Neuronal stem cell (in vitro differentiated cells): Measurements from ENCODE around the gene ANKMY2.
A peak's percentile ranks its signal among the peaks of the same experiment; 100 is the strongest.

Source experiments
- DNase-seq: peaks from one replicate; pipeline ENCODE4 v3.0.0-alpha.2; 2013; ENCODE audit warnings: low spot score
- H2AFZ ChIP-seq: one replicate; pipeline ENCODE4 v1.6.1; 2013; ENCODE audit warnings: mild to moderate bottlenecking, low read length, inconsistent platforms
- H2AK5ac ChIP-seq: 2 replicates; pipeline ENCODE4 v1.6.1; 2013; ENCODE audit warnings: low read depth, mild to moderate bottlenecking, inconsistent platforms, low read length, moderate library complexity, mixed read lengths
- H2BK120ac ChIP-seq: 2 replicates; pipeline ENCODE4 v1.6.1; 2013; ENCODE audit warnings: low read depth, mild to moderate bottlenecking, inconsistent platforms, low read length, moderate library complexity, mixed read lengths
- H2BK12ac ChIP-seq: one replicate; pipeline ENCODE4 v1.6.1; 2013; ENCODE audit warnings: low read length, inconsistent platforms
- H2BK15ac ChIP-seq: 2 replicates; pipeline ENCODE4 v1.6.1; 2013; ENCODE audit warnings: mild to moderate bottlenecking, low read length, inconsistent platforms, mixed read lengths
- H2BK5ac ChIP-seq: one replicate; pipeline ENCODE4 v1.6.1; 2013; ENCODE audit warnings: inconsistent platforms, mild to moderate bottlenecking, low read length, moderate library complexity
- H3K14ac ChIP-seq: one replicate; pipeline ENCODE4 v1.6.1; 2013; ENCODE audit warnings: low read length, inconsistent platforms
- H3K18ac ChIP-seq: 2 replicates; pipeline ENCODE4 v1.6.1; 2013; ENCODE audit warnings: low read length, inconsistent platforms
- H3K23ac ChIP-seq: 2 replicates; pipeline ENCODE4 v1.6.1; 2013; ENCODE audit warnings: low read depth, mild to moderate bottlenecking, mixed read lengths, low read length, inconsistent platforms; ENCODE audit not compliant: poor library complexity
- H3K27ac ChIP-seq: replicated peaks from 3 replicates; pipeline ENCODE4 v1.5.1; 2013; ENCODE audit warnings: low read length, inconsistent platforms
- H3K27me3 ChIP-seq, 3 experiments: 2 replicates each; pipeline ENCODE4 v1.6.1; 2013; ENCODE audit warnings: low read length in 3 of 3, mild to moderate bottlenecking in 2 of 3, inconsistent platforms in 1 of 3, low read depth in 1 of 3, mixed read lengths in 1 of 3, moderate library complexity in 1 of 3; ENCODE audit not compliant: control insufficient read depth in 3 of 3, insufficient read depth in 3 of 3
- H3K36me3 ChIP-seq, 2 donors: replicated peaks in 1 of 2; 2 replicates each; pipeline ENCODE4 v1.6.1; 2013; ENCODE audit warnings: low read length in 2 of 2; ENCODE audit not compliant: control insufficient read depth in 2 of 2, insufficient read depth in 2 of 2
- H3K4ac ChIP-seq: 2 replicates; pipeline ENCODE4 v1.6.1; 2013; ENCODE audit warnings: inconsistent platforms, mild to moderate bottlenecking, low read length, moderate library complexity
- H3K4me1 ChIP-seq, 2 donors: 1 replicate in 1 of 2; 2 replicates in 1 of 2; pipeline ENCODE4 v1.6.1; 2013; ENCODE audit warnings: low read length in 2 of 2, low read depth in 1 of 2; ENCODE audit not compliant: control insufficient read depth in 2 of 2, insufficient read depth in 1 of 2
- H3K4me2 ChIP-seq: one replicate; pipeline ENCODE4 v1.6.1; 2013; ENCODE audit warnings: mild to moderate bottlenecking, low read length, inconsistent platforms; ENCODE audit not compliant: insufficient read depth, poor library complexity, severe bottlenecking
- H3K4me3 ChIP-seq, 2 donors: 2 replicates each; pipeline ENCODE4 v1.5.1; 2013; ENCODE audit warnings: low read length in 2 of 2, mild to moderate bottlenecking in 2 of 2, inconsistent platforms in 1 of 2, moderate library complexity in 1 of 2
- H3K79me1 ChIP-seq: one replicate; pipeline ENCODE4 v1.6.1; 2013; ENCODE audit warnings: low read depth, mild to moderate bottlenecking, inconsistent platforms, low read length, moderate library complexity
- H3K9ac ChIP-seq: one replicate; pipeline ENCODE4 v1.6.1; 2013; ENCODE audit warnings: mild to moderate bottlenecking, low read depth, low read length, inconsistent platforms; ENCODE audit not compliant: poor library complexity
- H3K9me3 ChIP-seq, 2 donors: replicated peaks in 1 of 2; 2 replicates each; pipeline versions ENCODE3 to v1.6.1; 2013; ENCODE audit warnings: low read length in 2 of 2, mild to moderate bottlenecking in 2 of 2, inconsistent platforms in 1 of 2, low read depth in 1 of 2, mixed read lengths in 1 of 2, moderate library complexity in 1 of 2; ENCODE audit not compliant: control insufficient read depth in 2 of 2, insufficient read depth in 1 of 2
- H4K8ac ChIP-seq: one replicate; pipeline ENCODE4 v1.6.1; 2013; ENCODE audit warnings: low read depth, mild to moderate bottlenecking, inconsistent platforms, low read length, moderate library complexity
- H4K91ac ChIP-seq: one replicate; pipeline ENCODE4 v1.6.1; 2013; ENCODE audit warnings: low read length, low read depth, mild to moderate bottlenecking, inconsistent platforms; ENCODE audit not compliant: poor library complexity
- WGBS, 2 donors: extraction: QIAGEN DNeasy Blood & Tissue Kit; methylation state at CpG; one replicate each; pipeline ENCODE4 v1.1.7; 2013; ENCODE audit warnings: missing lambda C conversion rate in 2 of 2, mixed read lengths in 1 of 2; ENCODE audit not compliant: insufficient read length in 2 of 2, insufficient replicate concordance in 1 of 2; ENCODE audit errors: extremely low coverage in 2 of 2; 5-methylcytosine and 5-hydroxymethylcytosine counted together

Gene ANKMY2

DNA sequence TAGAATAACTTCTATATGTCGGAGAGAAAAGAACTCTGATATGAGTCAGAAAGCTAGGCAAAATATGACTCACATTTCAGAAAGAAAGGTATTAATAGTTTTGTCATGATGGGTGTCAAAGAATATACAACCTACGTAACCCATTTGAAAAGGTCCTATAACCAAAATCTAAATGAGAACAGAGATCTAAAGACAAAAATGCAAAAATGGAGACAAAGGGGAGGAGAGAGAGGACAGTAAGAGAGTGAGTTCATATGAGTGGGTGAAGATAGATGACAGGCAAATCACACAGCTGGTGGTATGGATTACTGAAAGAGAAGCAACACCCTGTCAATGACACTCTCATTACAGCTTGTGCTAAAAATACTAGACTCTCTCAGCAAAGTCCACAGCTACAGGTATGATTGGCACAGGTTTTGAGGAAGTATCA lies 25.6 kb downstream of the ANKMY2 start:
- Histone ChIP-seq H2AK5ac (no peak overlapping the region), H3K4me1 (peaks cover 4 to 7% of the 10 kb centered on the region in 2 donors), H2BK120ac (no peak overlapping the region), H3K36me3 (peaks cover 4 to 75% of the 10 kb centered on the region in 2 donors), H4K91ac (no peak overlapping the region), H3K4ac (no peak overlapping the region), H3K27me3 (no peaks in the 10 kb centered on the region), H4K8ac (no peak overlapping the region), H2BK15ac (no peak overlapping the region), H3K79me1 (no peaks in the 10 kb centered on the region), H3K4me3 (no peak overlapping the region), H3K18ac (no peak overlapping the region), H3K14ac (no peak overlapping the region), H3K9ac (no peak overlapping the region), H3K9me3 (no peaks in the 10 kb centered on the region), H2BK5ac (no peak overlapping the region), H2AFZ (no peak overlapping the region), H2BK12ac (no peak overlapping the region), H3K4me2 (no peak overlapping the region), H3K27ac (no peak overlapping the region), H3K23ac (no peak overlapping the region)
- no peak for DNase-seq
- no CpG with 5 or more reads among the region's 2 CpGs for WGBS, 2 donors

DNA sequence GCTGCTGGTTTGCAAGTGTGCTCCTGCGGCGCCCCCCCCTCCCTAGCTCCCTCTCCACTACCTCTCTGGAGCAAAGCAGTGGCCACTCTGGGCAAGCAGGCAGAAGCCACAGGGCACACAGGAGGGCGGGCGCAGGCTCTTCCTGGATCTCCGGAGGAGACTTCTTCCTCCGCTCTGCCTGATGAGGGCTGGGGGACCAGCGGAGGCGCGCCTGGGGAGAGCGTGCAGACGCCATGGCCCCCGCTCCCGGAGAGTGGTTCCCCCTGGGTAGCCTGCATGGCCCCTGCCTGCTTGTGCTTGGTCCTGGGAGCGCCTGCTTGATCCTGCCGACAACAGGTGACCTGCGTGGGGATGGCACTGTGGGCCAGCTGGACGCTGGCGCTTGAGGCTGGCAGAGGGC lies 29.0 kb downstream of the ANKMY2 start:
- Histone ChIP-seq H3K79me1 (no peaks in the 10 kb centered on the region), H3K27me3 (no peaks in the 10 kb centered on the region), H2BK5ac (peak overlapping the region; percentile 46), H3K4me1 (peaks cover 4 to 8% of the 10 kb centered on the region in 2 donors), H3K4ac (no peak overlapping the region), H3K14ac (no peak overlapping the region), H3K18ac (peak overlapping the region; percentile 0), H2BK120ac (no peak overlapping the region), H2BK15ac (no peak overlapping the region), H3K27ac (peak overlapping the region; percentile 51), H2AFZ (no peak overlapping the region), H4K8ac (no peak overlapping the region), H3K9me3 (no peaks in the 10 kb centered on the region), H3K4me3 (no peak overlapping the region), H4K91ac (no peak overlapping the region), H2AK5ac (no peak overlapping the region), H3K9ac (no peak overlapping the region), H3K36me3 (peaks cover 4 to 76% of the 10 kb centered on the region in 2 donors), H2BK12ac (no peak overlapping the region), H3K4me2 (no peak overlapping the region), H3K23ac (no peak overlapping the region)
- no peak for DNase-seq
- no CpG with 5 or more reads among the region's 18 CpGs for WGBS, 2 donors

- H3K9me3 ChIP-seq = no peaks in the 10 kb centered on the region
- H3K18ac ChIP-seq = no peak overlapping the region
- H3K14ac ChIP-seq = no peak overlapping the region
- peak overlapping the region; percentile 51 for H3K27ac ChIP-seq
- no peak overlapping the region for H2BK120ac ChIP-seq
- no CpG with 5 or more reads among the region's 4 CpGs for WGBS, 2 donors
- peaks cover 4 to 8% of the 10 kb centered on the region in 2 donors for H3K4me1 ChIP-seq
- no peak overlapping the region for H2AK5ac ChIP-seq
- no peaks in the 10 kb centered on the region for H3K79me1 ChIP-seq
- H3K4me3 ChIP-seq = no peak overlapping the region
- DNase-seq = no peak
- no peak overlapping the region for H3K9ac ChIP-seq
- H2BK15ac ChIP-seq = no peak overlapping the region
- no peak overlapping the region for H3K4me2 ChIP-seq
- peaks cover 4 to 72% of the 10 kb centered on the region in 2 donors for H3K36me3 ChIP-seq
- H3K23ac ChIP-seq = no peak overlapping the region
- H3K27me3 ChIP-seq = no peaks in the 10 kb centered on the region
- H3K4ac ChIP-seq = no peak overlapping the region
- H2BK12ac ChIP-seq = no peak overlapping the region
- H2BK5ac ChIP-seq = no peak overlapping the region
- H4K8ac ChIP-seq = no peak overlapping the region
- H4K91ac ChIP-seq = no peak overlapping the region
- no peak overlapping the region for H2AFZ ChIP-seq
Observed at GRCh38 chr7:16616122-16616521, 29.4 kb downstream of the ANKMY2 start.

GRCh38 chr7:16615228-16615627 lies 30.3 kb downstream of the ANKMY2 start:
- DNase-seq = no peak
- Histone ChIP-seq H2BK15ac (no peak overlapping the region), H2BK12ac (no peak overlapping the region), H3K27me3 (no peaks in the 10 kb centered on the region), H3K18ac (no peak overlapping the region), H3K4me3 (no peak overlapping the region), H4K8ac (no peak overlapping the region), H3K14ac (no peak overlapping the region), H3K27ac (no peak overlapping the region), H2AFZ (no peak overlapping the region), H2BK120ac (no peak overlapping the region), H3K36me3 (peaks cover 4 to 71% of the 10 kb centered on the region in 2 donors), H3K4me1 (peaks cover 4 to 8% of the 10 kb centered on the region in 2 donors), H3K79me1 (no peaks in the 10 kb centered on the region), H3K4me2 (no peak overlapping the region), H3K4ac (no peak overlapping the region), H3K9ac (no peak overlapping the region), H4K91ac (no peak overlapping the region), H3K9me3 (no peaks in the 10 kb centered on the region), H2BK5ac (no peak overlapping the region), H2AK5ac (no peak overlapping the region), H3K23ac (no peak overlapping the region)
- no CpG with 5 or more reads among the region's 5 CpGs for WGBS, 2 donors
